HFFc6 (cell line): ENCODE data around the gene GGACT. TPM values are rescaled to one million over a fixed set of nuclear protein-coding genes. Genes with fewer than 3 reads are reported as not detected.

Experiments
- DNase-seq: peaks from one replicate; pipeline ENCODE4 v3.0.0-alpha.2; 2018
- H3K27ac Mint-ChIP-seq: 2 replicates; pipeline ENCODE4 v1.8.0; 2020; ENCODE audit warnings: mild to moderate bottlenecking, mixed read lengths
- H3K27me3 Mint-ChIP-seq: 2 replicates; pipeline ENCODE4 v1.8.0; 2021; ENCODE audit warnings: mild to moderate bottlenecking, moderate library complexity, mixed read lengths; ENCODE audit not compliant: insufficient read depth
- H3K36me3 Mint-ChIP-seq: 2 replicates; pipeline ENCODE4 v1.8.0; 2021; ENCODE audit warnings: low read depth, mixed read lengths
- H3K4me1 Mint-ChIP-seq: 2 replicates; pipeline ENCODE4 v1.8.0; 2020; ENCODE audit warnings: low read depth, mixed read lengths
- H3K4me3 Mint-ChIP-seq: 2 replicates; pipeline ENCODE4 v1.8.0; 2020; ENCODE audit warnings: mild to moderate bottlenecking, moderate library complexity, mixed read lengths
- H3K9me3 Mint-ChIP-seq: 2 replicates; pipeline ENCODE4 v1.8.0; 2020; ENCODE audit warnings: mild to moderate bottlenecking, mixed read lengths
- total RNA-seq, 6 experiments: library from RNA; stranded (reverse); fragmentation: NEBNext Ultra II Directional; extraction: Animal tissue kit (Norgen Biotek cat#: 25700); gene quantifications; 2 replicates in 1 of 6; 3 replicates in 5 of 6; pipeline ENCODE4 v1.2.3, GENCODE V29; 2021
- TF ChIP-seq, protein P1 (sequence below): fragments of 200-600 bp; sonication (generic); IDR thresholded peaks from 2 replicates; pipeline ENCODE4 v1.5.0; 2021; ENCODE audit warnings: antibody characterized with exemption, mild to moderate bottlenecking

GGACT gene
- total RNA-seq, 6 experiments from 2014 or later = 0.99 to 3.0 (median 1.8) TPM

DNA sequence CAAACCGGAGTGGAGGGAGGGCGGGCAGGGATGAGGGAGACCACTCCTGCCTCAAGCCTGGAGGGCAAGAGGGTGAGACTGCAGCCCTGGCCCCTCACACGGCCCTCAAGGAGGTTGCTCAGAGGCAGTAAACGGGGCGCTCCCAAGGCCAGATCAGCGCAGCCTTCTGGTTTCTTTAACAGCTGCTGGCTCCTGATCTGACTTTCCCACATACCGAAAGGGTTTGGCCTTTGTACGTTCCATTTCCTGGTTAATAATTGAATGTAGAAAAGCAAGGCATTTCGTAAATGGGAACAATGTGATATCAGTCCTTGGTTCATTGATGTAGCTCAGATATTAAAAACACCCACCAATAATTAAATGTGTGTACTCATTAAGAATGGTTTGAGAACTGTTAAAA lies 71.5 kb downstream of the GGACT start:
- H3K4me3 Mint-ChIP-seq = no peak overlapping the region

DNA sequence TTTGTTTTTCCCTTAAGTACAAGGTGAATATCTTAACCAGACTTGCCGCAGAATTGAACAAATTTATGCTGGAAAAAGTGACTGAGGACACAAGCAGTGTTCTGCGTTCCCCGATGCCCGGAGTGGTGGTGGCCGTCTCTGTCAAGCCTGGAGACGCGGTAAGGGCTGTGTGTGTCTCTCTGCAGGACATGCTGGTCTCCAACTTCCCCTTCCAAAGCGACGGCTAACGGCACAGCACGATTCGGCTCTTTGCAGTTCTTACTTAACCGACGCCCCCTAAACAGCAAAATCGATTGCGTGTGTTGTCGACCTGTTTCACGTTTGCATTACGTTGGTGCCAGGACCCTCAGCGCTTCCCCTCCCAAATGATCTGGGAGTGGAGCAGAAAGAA lies 73.2 kb downstream of the GGACT start:
- Mint-ChIP-seq H3K36me3 (peaks cover 10% of the 10 kb centered on the region; the same call in 1 of the 2 replicates), H3K27me3 (no peaks in the 10 kb centered on the region), H3K4me1 (peaks cover 31% of the 10 kb centered on the region), H3K4me3 (no peak overlapping the region), H3K9me3 (no peaks in the 10 kb centered on the region), H3K27ac (no peak overlapping the region)
- TF ChIP-seq, protein P1, sequence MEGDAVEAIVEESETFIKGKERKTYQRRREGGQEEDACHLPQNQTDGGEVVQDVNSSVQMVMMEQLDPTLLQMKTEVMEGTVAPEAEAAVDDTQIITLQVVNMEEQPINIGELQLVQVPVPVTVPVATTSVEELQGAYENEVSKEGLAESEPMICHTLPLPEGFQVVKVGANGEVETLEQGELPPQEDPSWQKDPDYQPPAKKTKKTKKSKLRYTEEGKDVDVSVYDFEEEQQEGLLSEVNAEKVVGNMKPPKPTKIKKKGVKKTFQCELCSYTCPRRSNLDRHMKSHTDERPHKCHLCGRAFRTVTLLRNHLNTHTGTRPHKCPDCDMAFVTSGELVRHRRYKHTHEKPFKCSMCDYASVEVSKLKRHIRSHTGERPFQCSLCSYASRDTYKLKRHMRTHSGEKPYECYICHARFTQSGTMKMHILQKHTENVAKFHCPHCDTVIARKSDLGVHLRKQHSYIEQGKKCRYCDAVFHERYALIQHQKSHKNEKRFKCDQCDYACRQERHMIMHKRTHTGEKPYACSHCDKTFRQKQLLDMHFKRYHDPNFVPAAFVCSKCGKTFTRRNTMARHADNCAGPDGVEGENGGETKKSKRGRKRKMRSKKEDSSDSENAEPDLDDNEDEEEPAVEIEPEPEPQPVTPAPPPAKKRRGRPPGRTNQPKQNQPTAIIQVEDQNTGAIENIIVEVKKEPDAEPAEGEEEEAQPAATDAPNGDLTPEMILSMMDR = no peak
- no peak for DNase-seq

More for the DNA sequence above, 71.5 kb downstream of the GGACT start:
- Mint-ChIP-seq H3K36me3 (peaks cover 7% of the 10 kb centered on the region; the same call in 1 of the 2 replicates), H3K27me3 (no peaks in the 10 kb centered on the region), H3K4me1 (peaks cover 27% of the 10 kb centered on the region), H3K27ac (no peak overlapping the region), H3K9me3 (no peaks in the 10 kb centered on the region)
- DNase-seq = no peak
- TF ChIP-seq, protein P1 = no peak

DNA sequence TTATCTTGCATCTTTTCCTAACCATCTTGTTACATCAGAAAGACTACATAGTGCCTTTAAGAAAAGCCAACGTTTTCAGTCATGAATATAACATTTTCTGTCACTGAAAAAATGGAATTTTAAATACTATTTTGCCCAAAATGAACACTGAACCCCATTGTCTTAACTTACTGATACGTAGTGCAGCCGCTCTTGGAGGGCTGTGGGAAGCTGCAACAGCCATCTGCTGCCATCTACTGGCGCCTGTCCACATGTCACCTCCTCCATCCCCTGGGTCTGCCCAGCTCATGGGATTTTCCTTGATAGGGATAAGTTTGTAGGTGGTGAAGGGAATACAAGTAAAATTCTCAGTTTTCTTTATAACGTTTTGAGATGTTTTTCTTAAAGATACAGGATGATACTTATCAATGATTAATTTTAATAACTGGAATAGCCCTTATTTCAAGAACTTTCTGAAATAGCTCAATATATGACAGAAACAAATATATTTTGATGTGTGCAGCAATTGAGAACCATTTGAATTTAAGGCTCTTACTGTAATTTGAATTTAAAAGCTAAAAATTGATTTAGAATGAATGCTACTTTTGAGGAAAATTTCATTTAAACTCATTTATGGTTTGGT lies 73.7 kb downstream of the GGACT start:
- Mint-ChIP-seq H3K4me3 (peak overlapping the region; percentile 45; the same call in 1 of the 2 replicates), H3K36me3 (peaks cover 10% of the 10 kb centered on the region; the same call in 1 of the 2 replicates), H3K4me1 (peaks cover 31% of the 10 kb centered on the region), H3K27ac (no peak overlapping the region; the same call in 1 of the 2 replicates), H3K9me3 (no peaks in the 10 kb centered on the region), H3K27me3 (no peaks in the 10 kb centered on the region)
- DNase-seq = peak; percentile 57
- TF ChIP-seq, protein P1 = peak; percentile 94

DNA sequence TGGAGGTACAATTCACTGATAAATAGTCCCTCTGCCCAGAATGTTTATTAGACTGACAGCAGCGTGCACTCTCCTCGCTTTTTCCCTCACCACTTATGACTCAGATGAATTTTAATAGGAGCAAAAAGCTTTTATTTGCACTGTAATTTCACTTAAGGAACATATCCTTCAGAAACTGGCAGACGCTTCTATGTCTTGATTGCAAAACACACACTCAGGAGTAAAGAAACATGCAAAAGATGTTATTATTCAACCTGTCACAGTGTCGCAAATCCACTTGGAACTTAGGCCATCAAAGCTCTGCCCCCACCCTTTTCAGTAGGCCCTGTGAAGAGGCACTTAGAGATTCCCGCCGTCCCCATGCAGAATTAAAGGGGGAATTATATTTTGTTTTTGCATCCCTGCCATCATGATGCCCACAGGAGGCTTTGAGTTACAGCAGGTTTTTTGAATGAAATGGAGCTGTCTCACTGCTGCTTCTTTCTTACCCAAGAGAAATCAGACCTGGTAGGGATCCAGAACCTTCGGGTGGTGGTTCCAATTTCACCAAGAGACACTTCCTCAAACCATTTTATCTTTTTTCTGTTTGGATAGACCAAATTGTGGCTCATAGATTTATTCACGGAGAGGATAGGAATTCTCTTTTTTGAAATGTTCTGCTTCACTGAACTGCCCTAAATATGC lies 74.5 kb downstream of the GGACT start:
- no peak for DNase-seq
- H3K4me1 Mint-ChIP-seq = peaks cover 31% of the 10 kb centered on the region

DNA sequence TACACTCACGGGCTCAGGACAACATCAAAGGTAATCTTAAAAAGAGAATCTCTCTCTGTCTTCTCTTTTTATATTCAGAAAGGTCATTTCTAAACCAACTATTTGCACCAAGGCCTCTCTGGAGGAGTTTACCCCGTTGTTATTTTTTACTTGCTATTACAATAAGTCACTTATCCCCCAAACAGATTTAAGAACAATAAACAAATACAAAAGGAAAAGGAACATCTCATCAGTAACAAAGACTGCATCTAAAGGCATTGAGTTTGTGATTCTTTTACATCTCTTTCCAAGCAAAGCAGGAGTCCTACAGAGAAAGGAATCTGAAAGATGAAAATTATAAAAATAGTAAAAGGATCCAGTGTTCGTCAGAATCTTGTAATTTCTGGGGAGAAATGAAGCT lies 75.4 kb downstream of the GGACT start:
- TF ChIP-seq, protein P1 = no peak
- peaks cover 31% of the 10 kb centered on the region for H3K4me1 Mint-ChIP-seq
- H3K36me3 Mint-ChIP-seq = peaks cover 10% of the 10 kb centered on the region; the same call in 1 of the 2 replicates
- DNase-seq = no peak
- no peak overlapping the region for H3K4me3 Mint-ChIP-seq
- H3K27me3 Mint-ChIP-seq = no peaks in the 10 kb centered on the region
- H3K27ac Mint-ChIP-seq = no peak overlapping the region
- no peaks in the 10 kb centered on the region for H3K9me3 Mint-ChIP-seq

More for the DNA sequence above, 74.5 kb downstream of the GGACT start:
- Mint-ChIP-seq H3K9me3 (no peaks in the 10 kb centered on the region), H3K27ac (no peak overlapping the region; the same call in 1 of the 2 replicates), H3K27me3 (no peaks in the 10 kb centered on the region), H3K4me3 (peak overlapping the region; percentile 45), H3K36me3 (peaks cover 10% of the 10 kb centered on the region; the same call in 1 of the 2 replicates)
- TF ChIP-seq, protein P1 = no peak
